Measurements from ENCODE around the gene TMEM186. TPM values are rescaled to one million over a fixed set of nuclear protein-coding genes. Genes with fewer than 3 reads are reported as not detected.

The TMEM186 gene
- total RNA-seq, 1 experiment from 2014 or later: 12.4 TPM

GRCh38 chr16:8798174-8798527 lies 712 bp upstream of the TMEM186 start:
- TF ChIP-seq SIN3A (IDR thresholded peaks at IDR 0.05; ENCODE audit: borderline replicate concordance, insufficient read depth, low read depth, low read length) (no peak), CTCF (IDR thresholded peaks at IDR 0.05) (no peak), TCF7L2 (IDR thresholded peaks at IDR 0.05; ENCODE audit: low read depth, low read length) (no peak), POLR2AphosphoS5 (IDR thresholded peaks at IDR 0.05; ENCODE audit: low read depth, low read length) (no peak)
- TF ChIP-seq, protein P1, sequence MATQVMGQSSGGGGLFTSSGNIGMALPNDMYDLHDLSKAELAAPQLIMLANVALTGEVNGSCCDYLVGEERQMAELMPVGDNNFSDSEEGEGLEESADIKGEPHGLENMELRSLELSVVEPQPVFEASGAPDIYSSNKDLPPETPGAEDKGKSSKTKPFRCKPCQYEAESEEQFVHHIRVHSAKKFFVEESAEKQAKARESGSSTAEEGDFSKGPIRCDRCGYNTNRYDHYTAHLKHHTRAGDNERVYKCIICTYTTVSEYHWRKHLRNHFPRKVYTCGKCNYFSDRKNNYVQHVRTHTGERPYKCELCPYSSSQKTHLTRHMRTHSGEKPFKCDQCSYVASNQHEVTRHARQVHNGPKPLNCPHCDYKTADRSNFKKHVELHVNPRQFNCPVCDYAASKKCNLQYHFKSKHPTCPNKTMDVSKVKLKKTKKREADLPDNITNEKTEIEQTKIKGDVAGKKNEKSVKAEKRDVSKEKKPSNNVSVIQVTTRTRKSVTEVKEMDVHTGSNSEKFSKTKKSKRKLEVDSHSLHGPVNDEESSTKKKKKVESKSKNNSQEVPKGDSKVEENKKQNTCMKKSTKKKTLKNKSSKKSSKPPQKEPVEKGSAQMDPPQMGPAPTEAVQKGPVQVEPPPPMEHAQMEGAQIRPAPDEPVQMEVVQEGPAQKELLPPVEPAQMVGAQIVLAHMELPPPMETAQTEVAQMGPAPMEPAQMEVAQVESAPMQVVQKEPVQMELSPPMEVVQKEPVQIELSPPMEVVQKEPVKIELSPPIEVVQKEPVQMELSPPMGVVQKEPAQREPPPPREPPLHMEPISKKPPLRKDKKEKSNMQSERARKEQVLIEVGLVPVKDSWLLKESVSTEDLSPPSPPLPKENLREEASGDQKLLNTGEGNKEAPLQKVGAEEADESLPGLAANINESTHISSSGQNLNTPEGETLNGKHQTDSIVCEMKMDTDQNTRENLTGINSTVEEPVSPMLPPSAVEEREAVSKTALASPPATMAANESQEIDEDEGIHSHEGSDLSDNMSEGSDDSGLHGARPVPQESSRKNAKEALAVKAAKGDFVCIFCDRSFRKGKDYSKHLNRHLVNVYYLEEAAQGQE (IDR thresholded peaks at IDR 0.05; ENCODE audit: insufficient read depth in 1 of 2, low read depth in 2 of 2, low read length in 1 of 2): no peak
- intact Hi-C loops (cut with micrococcal nuclease; ENCODE audit: unreplicated experiment): no loop called here

GRCh38 chr16:8796469-8797363 lies 723 bp downstream of the TMEM186 start:
- peaks cover 20% of the 10 kb centered on the region for H3K4me1 ChIP-seq (ENCODE audit: control insufficient read depth, insufficient read depth, low read length)
- peak overlapping the region; percentile 98 for H3K27ac ChIP-seq (ENCODE audit: low read length)
- in situ Hi-C loops (cut with HindIII; ENCODE audit: low pct_unique_long_range_greater_than_20kb, low sequenced_read_pairs) (no loop called here), intact Hi-C loops (cut with micrococcal nuclease; ENCODE audit: unreplicated experiment) (no loop called here)
- peaks cover 5% of the 10 kb centered on the region; the same call in 1 of the 2 replicates for H3K36me3 ChIP-seq (ENCODE audit: control insufficient read depth, insufficient read depth, low read length)
- no peaks in the 10 kb centered on the region for H3K9me3 ChIP-seq (ENCODE audit: control insufficient read depth, insufficient read depth, low read depth, low read length)
- peak overlapping the region; percentile 94 to 99 for H3K4me3 ChIP-seq (ENCODE audit: low read depth in 2 of 2, low read length in 2 of 2)
- TSS peak; percentile 96 for BruUV-seq (replicated peaks)
- ChIA-PET CTCF (no interaction called here), POLR2A (interaction anchor here (0.5 kb wide), 1 partner anchor 50 kb away, joined by 3 read pairs; no protein-coding TSS in a partner anchor)
- TF ChIP-seq CTCF (IDR thresholded peaks at IDR 0.05): no peak
- TF ChIP-seq, protein P1 (IDR thresholded peaks at IDR 0.05; ENCODE audit: insufficient read depth in 1 of 2, low read depth in 2 of 2, low read length in 1 of 2): no peak
- TF ChIP-seq POLR2AphosphoS5 (IDR thresholded peaks at IDR 0.05; ENCODE audit: low read depth, low read length): no peak
- TF ChIP-seq SIN3A (IDR thresholded peaks at IDR 0.05; ENCODE audit: borderline replicate concordance, insufficient read depth, low read depth, low read length): no peak
- TF ChIP-seq TCF7L2 (IDR thresholded peaks at IDR 0.05; ENCODE audit: low read depth, low read length): no peak
- no peaks in the 10 kb centered on the region for H3K27me3 ChIP-seq (ENCODE audit: control insufficient read depth, insufficient read depth, low read length)
- ATAC-seq (0 out of 2 replicates have a peak, but pooled peaks have one; percentile 1), DNase-seq (ENCODE audit: low read depth, low spot score) (no peak)

More at GRCh38 chr16:8798174-8798527, 712 bp upstream of the TMEM186 start:
- peak overlapping the region; percentile 94 to 99 for H3K4me3 ChIP-seq (ENCODE audit: low read depth in 2 of 2, low read length in 2 of 2)
- in situ Hi-C loops (cut with HindIII; ENCODE audit: low pct_unique_long_range_greater_than_20kb, low sequenced_read_pairs): no loop called here
- peaks cover 20% of the 10 kb centered on the region for H3K4me1 ChIP-seq (ENCODE audit: control insufficient read depth, insufficient read depth, low read length)
- H3K9me3 ChIP-seq (ENCODE audit: control insufficient read depth, insufficient read depth, low read depth, low read length): no peaks in the 10 kb centered on the region
- CTCF ChIA-PET: no interaction called here
- BruUV-seq (replicated peaks): no TSS peak
- peak overlapping the region; percentile 98 for H3K27ac ChIP-seq (ENCODE audit: low read length)
- POLR2A ChIA-PET: no interaction called here
- ATAC-seq: peak; percentile 3; the same call in 1 of the 2 replicates
- H3K27me3 ChIP-seq (ENCODE audit: control insufficient read depth, insufficient read depth, low read length): no peaks in the 10 kb centered on the region
- no peak for DNase-seq (ENCODE audit: low read depth, low spot score)
- H3K36me3 ChIP-seq (ENCODE audit: control insufficient read depth, insufficient read depth, low read length): peaks cover 19% of the 10 kb centered on the region
